Stomach (tissue), 9 donors: Measurements from ENCODE around the gene DGCR8. TPM values are rescaled to one million over a fixed set of nuclear protein-coding genes. Genes with fewer than 3 reads are reported as not detected.

ENCODE experiments used
- DNase-seq, 2 donors: peaks; one replicate each; pipeline versions ENCODE4 v3.0.0 to v3.0.0-alpha.2; 2013 to 2019
- H3K27ac ChIP-seq, 5 donors: fragments of 200-600 bp in 4 of 5; sonication (generic) in 4 of 5; one replicate each; pipeline ENCODE4 v1.5.1; 2013 to 2019; ENCODE audit warnings: mild to moderate bottlenecking in 1 of 5, moderate library complexity in 1 of 5
- H3K27me3 ChIP-seq, 3 donors: fragments of 200-600 bp; sonication (generic); one replicate each; pipeline ENCODE4 v1.5.1; 2017 to 2019; ENCODE audit warnings: mixed run types in 1 of 3
- H3K36me3 ChIP-seq, 4 donors: fragments of 200-600 bp; sonication (generic); 1 replicate in 3 of 4; 2 replicates in 1 of 4; pipeline ENCODE4 v1.5.1; 2016 to 2019
- H3K4me1 ChIP-seq, 4 donors: fragments of 200-600 bp; sonication (generic); one replicate each; pipeline ENCODE4 v1.5.1; 2016 to 2019
- H3K4me3 ChIP-seq, 4 donors: fragments of 200-600 bp; sonication (generic) in 3 of 4; one replicate each; pipeline ENCODE4 v1.5.1; 2016 to 2019; ENCODE audit warnings: mild to moderate bottlenecking in 1 of 4
- H3K9me3 ChIP-seq, 4 donors: fragments of 200-600 bp; sonication (generic); one replicate each; pipeline ENCODE4 v1.5.1; 2016 to 2019
- CTCF ChIP-seq, 7 experiments: fragments of 450-650 bp in 4 of 7; fragments of 200-600 bp in 3 of 7; sonication (generic) in 3 of 7; IDR thresholded peaks; one replicate each; pipeline ENCODE4 v1.5.1; 2016 to 2019; ENCODE audit warnings: antibody characterized with exemption in 7 of 7, control low read depth in 2 of 7, mild to moderate bottlenecking in 1 of 7
- EP300 ChIP-seq: sonication (generic); formaldehyde crosslinking; IDR thresholded peaks from one replicate; pipeline ENCODE4 v1.6.1; 2017; ENCODE audit warnings: antibody characterized with exemption
- POLR2A ChIP-seq, 4 donors: fragments of 450-650 bp; IDR thresholded peaks; one replicate each; pipeline ENCODE4 v1.6.1; 2016; ENCODE audit warnings: antibody characterized with exemption in 4 of 4, control low read depth in 2 of 4, mild to moderate bottlenecking in 1 of 4, moderate library complexity in 1 of 4
- POLR2AphosphoS5 ChIP-seq, 3 donors: sonication (generic); formaldehyde crosslinking; IDR thresholded peaks; one replicate each; pipeline ENCODE4 v1.6.1; 2016; ENCODE audit warnings: antibody characterized with exemption in 3 of 3
- WGBS, 5 donors: extraction: QIAGEN DNeasy Blood & Tissue Kit in 3 of 5; methylation state at CpG; one replicate each; pipeline versions ENCODE4 v1.1.5 to v1.1.7; 2013 to 2018; 5-methylcytosine and 5-hydroxymethylcytosine counted together
- intact Hi-C: fragments of 100-400 bp; cut with DNase I; formaldehyde crosslinking; loops from one replicate; pipeline ENCODE4 v1.15.1; 2023; ENCODE audit warnings: low total_unique reads
- polyA plus RNA-seq, 3 donors: library from polyadenylated mRNA; stranded (reverse); fragments of 200-250 nt; gene quantifications; one replicate each; pipeline ENCODE4 v1.2.3, GENCODE V29; 2013
- total RNA-seq, 5 donors: library from RNA; depleted of rRNA; stranded (reverse); fragments of >200 nt; gene quantifications; one replicate each; pipeline versions ENCODE4 v1.1.0 to v1.2.3, GENCODE V29; 2014 to 2016
- donor health status: healthy with polysubstance abuse.
- donor health status: Bipolar disorder and iron deficiency.
- donor health status: healthy.

DGCR8 gene
- total and polyA plus RNA-seq, 8 donors: 7.8 to 55.4 (median 30.6) TPM

- 89 to 93% (median 91%) methylated on average over 9 to 10 of the region's 10 CpGs for WGBS, 5 donors
- no peak overlapping the region for H3K27ac ChIP-seq
- H3K27me3 ChIP-seq: no peaks in the 10 kb centered on the region
- intact Hi-C loops: no loop called here
- H3K4me3 ChIP-seq: no peak overlapping the region
- H3K4me1 ChIP-seq: no peaks in the 10 kb centered on the region
- DNase-seq: no peak
- H3K9me3 ChIP-seq: no peaks in the 10 kb centered on the region
- TF ChIP-seq CTCF (IDR thresholded peaks at IDR 0.05) (no peak), POLR2AphosphoS5 (IDR thresholded peaks at IDR 0.05) (no peak), EP300 (no peak), POLR2A (IDR thresholded peaks at IDR 0.05) (no peak)
- peaks cover 42 to 99% (median 95%) of the 10 kb centered on the region in 4 donors for H3K36me3 ChIP-seq
These were observed 19.2 kb upstream of the DGCR8 start for GRCh38 chr22:20060700-20061480.

GRCh38 chr22:20061481-20061861, 18.6 kb upstream of the DGCR8 start:
- WGBS, 5 donors: 76 to 96% (median 89%) methylated on average over 8 to 11 of the region's 11 CpGs
- no peak for TF ChIP-seq POLR2AphosphoS5 (IDR thresholded peaks at IDR 0.05)
- TF ChIP-seq EP300: no peak
- no peak for TF ChIP-seq CTCF (IDR thresholded peaks at IDR 0.05)
- no peak for TF ChIP-seq POLR2A (IDR thresholded peaks at IDR 0.05)
- Histone ChIP-seq H3K36me3 (peaks cover 36 to 98% (median 93%) of the 10 kb centered on the region in 4 donors), H3K4me1 (no peaks in the 10 kb centered on the region), H3K4me3 (no peak overlapping the region), H3K27ac (no peak overlapping the region), H3K9me3 (no peaks in the 10 kb centered on the region), H3K27me3 (no peaks in the 10 kb centered on the region)
- DNase-seq: no peak
- intact Hi-C loops: no loop called here

GRCh38 chr22:20062043-20062765, 17.8 kb upstream of the DGCR8 start:
- WGBS, 5 donors: 88 to 96% (median 94%) methylated on average over 11 to 18 of the region's 18 CpGs
- Histone ChIP-seq H3K27ac (no peak overlapping the region), H3K36me3 (peaks cover 33 to 91% (median 86%) of the 10 kb centered on the region in 4 donors)

GRCh38 chr22:20062766-20063083, 17.3 kb upstream of the DGCR8 start:
- H3K27ac ChIP-seq: no peak overlapping the region
- no peaks in the 10 kb centered on the region for H3K4me1 ChIP-seq
- no peak for TF ChIP-seq CTCF (IDR thresholded peaks at IDR 0.05)
- TF ChIP-seq EP300: no peak
- TF ChIP-seq POLR2AphosphoS5 (IDR thresholded peaks at IDR 0.05): no peak
- no peak for TF ChIP-seq POLR2A (IDR thresholded peaks at IDR 0.05)
- H3K36me3 ChIP-seq: peaks cover 28 to 86% (median 81%) of the 10 kb centered on the region in 4 donors
- no peak overlapping the region for H3K4me3 ChIP-seq
- DNase-seq: no peak
- no peaks in the 10 kb centered on the region for H3K27me3 ChIP-seq
- no peaks in the 10 kb centered on the region for H3K9me3 ChIP-seq
- intact Hi-C loops: no loop called here
- WGBS, 5 donors: 77 to 84% (median 83%) methylated on average over 11 of the region's 11 CpGs

More at GRCh38 chr22:20062043-20062765, 17.8 kb upstream of the DGCR8 start:
- DNase-seq: no peak
- Histone ChIP-seq H3K27me3 (no peaks in the 10 kb centered on the region), H3K4me1 (no peaks in the 10 kb centered on the region), H3K9me3 (no peaks in the 10 kb centered on the region), H3K4me3 (no peak overlapping the region)
- intact Hi-C loops: no loop called here
- TF ChIP-seq POLR2A (IDR thresholded peaks at IDR 0.05) (no peak), CTCF (IDR thresholded peaks at IDR 0.05) (no peak)
